IPS DF 19.7 (cell line): ENCODE results near the gene FOXRED1.
"Not testable (repeated sequence)": the region's sequence is repeated elsewhere in the genome, so short reads cannot be mapped to it uniquely, and the experiment has no call there.

Experiments used
- DNase-seq: peaks from one replicate; pipeline ENCODE4 v3.0.0-alpha.2; 2013; ENCODE audit warnings: low read depth, low spot score

Gene FOXRED1

DNA sequence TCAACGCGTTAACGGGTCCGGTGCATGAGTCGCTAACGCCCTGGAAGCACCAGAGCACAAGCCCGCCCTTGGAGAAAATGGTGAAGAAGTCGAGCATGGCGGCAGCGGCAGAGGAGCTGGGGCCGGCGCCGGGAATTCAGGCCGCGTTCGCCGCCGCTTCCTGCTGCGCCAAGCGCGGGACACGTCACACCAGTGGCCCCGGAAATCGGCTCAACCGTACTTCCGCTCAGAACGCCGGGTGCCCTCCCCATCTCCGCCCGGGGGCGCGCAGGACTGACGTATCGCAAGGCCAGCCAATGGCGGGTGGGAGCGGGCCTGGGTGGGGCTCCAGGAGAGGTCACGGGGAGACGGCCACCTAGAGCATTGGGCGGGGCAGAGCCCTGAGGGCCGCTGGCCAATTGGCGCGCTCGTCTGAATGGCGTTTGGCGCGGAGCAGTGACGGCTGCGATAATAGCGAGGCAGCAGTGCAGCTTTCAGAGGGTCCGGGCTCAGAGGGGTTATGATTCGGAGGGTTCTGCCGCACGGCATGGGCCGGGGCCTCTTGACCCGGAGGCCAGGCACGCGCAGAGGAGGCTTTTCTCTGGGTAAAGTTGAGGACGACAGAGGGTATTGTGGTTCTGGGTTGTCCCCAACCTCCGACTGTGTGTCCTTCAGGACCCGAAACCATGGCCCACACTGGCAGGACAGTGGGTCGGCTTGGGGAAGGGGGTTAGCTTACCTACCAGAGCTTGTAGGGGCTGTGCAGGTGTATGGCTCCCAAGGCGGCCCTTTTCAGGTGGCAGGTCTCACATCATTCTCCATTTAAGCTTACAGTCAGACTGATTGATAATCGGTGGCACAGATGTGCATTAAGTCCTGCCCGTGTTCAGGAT lies at the start of gene FOXRED1, which contains the start of gene SRPRA:
Gene FOXRED1, plus strand, starts transcription at position 447 of the 872 bp plus-strand sequence. Its CDS starts 53 bp downstream, at position 500.
Gene SRPRA, minus strand, starts transcription at position 188 of the 872 bp plus-strand sequence. Its CDS starts 91 bp downstream, at position 97.
- peak; percentile 88 for DNase-seq

DNA sequence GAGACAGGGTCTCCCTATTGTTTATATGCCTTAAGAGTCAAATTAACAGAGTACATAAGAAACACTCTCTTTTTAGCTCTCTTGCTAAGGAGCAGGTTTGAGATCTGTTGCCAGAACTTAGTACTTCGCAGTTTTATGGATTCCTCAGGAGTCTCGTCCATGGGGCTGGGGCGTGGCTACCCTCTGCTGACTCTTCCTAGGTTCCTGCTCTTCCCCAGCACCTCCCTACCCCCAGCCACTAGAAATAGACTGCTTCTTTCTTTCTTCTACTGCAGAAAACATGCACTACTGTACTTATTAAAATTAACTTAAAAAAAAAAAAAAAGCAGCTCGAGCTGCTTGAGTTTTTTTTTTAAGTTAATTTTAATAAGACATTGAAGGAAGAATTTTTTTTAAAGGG lies 49.4 kb upstream of the FOXRED1 start:
- no peak for DNase-seq

DNA sequence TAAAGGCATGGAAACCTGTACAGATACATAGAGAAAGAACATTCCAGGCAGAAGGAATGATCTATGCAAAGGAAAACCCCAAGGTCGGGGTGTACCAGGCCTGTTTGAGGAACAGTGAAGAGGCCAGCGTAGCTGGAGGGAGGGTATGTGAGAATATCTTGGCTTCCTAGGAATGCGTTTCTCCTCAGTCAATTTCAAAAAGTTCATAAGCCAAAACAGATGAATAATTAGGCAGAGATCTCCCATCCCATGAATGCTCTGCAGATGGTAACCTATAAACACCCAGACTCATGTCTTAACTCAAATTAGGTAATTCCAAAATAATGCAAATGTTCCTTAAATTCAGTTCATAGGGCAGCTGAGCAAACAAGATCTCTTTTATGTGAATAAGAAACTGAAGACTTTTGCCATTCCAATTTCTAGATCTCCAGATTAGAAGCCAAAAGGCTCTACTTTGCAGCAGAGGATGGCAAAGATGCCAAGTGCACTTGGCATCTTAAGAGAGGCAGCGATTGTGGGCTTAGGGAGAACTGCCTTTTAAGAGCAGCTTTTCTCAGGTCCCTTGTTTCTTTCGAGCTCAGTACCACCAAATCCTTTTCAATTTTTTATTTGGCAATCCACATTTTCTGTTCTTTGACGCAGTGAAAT lies 44.2 kb upstream of the FOXRED1 start:
- DNase-seq: no peak

GRCh38 chr11:126225295-126225665 lies 43.7 kb upstream of the FOXRED1 start:
- DNase-seq: no peak

DNA sequence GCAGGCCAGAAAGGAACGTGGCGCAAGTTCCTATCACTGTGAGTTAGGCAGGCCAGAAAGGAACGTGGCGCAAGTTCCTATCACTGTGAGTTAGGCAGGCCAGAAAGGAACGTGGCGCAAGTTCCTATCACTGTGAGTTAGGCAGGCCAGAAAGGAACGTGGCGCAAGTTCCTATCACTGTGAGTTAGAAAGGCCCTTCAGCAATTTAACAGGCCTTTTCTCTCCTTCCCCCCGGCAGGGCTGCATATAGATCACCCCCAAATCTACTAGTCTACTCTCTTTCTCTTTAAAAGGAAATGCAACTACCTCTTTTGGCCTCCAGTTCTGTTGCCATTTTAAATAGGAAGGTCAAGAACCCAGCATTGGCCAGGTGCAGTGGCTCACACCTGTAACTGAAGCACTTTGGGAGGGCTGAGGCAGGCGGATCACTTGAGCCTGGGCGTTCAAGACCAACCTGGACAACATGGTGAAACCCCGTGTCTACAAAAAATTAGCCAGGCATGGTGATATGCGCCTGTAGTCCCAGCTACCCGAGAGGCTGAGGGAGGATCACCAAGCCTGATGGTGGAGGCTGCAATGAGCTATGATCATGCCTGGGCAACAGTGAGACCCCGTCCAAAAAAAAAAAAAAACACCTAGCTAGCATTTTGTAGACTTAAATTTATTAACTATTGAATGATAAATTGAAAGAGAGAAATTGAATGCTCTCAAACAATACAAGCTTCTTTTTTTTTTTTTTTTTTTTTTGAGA lies 42.4 kb upstream of the FOXRED1 start:
- no peak for DNase-seq

- DNase-seq: no peak
Measured at GRCh38 chr11:126229858-126230540, 39.0 kb upstream of the FOXRED1 start.

DNA sequence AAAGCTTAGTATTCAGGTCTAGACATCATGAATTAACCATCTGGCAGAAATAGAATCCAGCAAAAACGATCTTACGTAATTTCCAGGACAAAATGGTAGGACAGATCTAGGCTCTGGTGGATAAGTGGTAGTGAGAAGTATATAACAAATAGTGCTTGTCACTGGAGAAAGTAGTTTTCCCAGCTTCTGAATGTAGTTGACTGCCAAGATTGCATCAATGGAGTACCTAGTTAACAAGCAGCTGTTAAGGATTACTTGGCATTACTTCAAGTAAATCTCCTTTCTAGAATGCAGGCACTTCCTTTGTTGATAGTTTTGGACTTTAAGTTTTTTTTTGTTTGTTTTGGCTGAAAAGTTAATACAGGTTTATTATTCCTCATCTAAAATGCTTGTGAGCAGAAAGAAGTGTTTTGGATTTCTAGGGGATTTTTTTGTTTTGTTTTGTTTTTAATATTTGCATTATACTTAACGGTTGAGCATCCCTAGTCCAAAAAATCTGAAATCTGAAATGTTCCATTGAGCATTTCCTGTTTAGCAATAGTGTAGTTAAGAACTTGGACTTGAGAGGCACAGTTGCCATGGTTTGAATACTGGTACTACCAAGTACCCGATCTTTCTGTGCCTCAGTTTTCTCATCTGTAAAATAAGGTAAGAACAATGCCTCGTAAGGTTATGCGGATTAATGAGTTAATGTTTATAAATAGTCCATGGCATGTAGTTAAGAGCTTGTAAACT lies 37.1 kb upstream of the FOXRED1 start:
- DNase-seq: no peak

DNA sequence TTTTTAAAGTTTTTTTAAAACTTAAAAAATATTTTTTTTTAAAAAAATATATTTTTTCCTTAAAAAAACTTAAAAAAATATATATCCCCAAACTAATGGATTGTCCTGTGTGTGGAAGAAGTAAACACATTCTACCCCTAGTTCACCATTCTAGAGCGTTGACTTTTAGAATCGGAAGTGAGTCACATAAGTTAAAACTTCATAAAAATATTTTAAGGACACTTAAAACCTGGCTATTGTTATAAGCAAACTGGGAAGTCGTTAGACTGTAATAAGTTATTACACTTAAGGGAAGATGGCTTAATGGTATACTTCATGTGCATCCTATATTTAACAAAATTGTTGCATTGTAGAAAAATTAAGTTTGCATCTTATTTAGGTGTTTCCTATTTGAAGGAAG lies 36.3 kb upstream of the FOXRED1 start:
- no peak for DNase-seq

GRCh38 chr11:126233391-126233790 lies 35.6 kb upstream of the FOXRED1 start:
- no peak for DNase-seq

DNA sequence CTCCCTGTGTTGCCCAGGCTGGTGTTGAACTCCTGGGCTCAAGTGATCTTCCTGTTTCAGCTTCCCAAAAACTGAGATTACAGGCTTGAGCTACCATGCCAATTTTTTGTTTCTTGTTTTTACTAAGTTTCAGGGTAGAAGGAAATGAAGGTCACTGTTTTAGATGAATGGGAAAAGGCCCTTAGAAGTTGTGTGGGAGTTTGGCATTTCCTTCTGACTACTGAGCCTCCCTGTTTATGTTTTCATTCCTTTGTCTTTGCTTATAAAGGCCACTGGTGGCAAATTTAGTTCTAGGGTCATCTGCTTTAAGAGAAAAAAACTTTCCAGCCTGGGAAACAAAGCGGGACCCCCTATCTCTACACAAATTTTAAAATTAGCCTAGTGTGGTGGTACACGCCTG lies 22.3 kb upstream of the FOXRED1 start:
- no peak for DNase-seq

DNA sequence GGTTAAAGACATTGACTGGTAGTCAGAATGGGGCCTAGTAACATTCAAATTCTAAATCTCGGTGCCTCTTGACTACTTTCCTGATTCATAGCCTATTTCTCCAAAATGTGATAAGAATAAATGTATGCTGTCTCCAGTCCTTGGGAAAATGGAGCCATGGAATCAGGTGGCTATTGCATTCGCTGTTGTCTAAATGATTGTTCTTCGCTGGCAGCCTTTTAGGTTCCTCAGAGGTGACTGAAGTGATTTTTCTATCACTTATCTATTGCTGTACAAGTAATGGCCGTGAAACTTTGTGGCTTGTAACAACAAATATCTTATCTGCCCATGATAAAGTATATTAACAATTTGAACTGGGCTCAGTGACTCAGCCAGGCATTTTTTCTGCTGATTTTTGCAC lies 15.7 kb upstream of the FOXRED1 start:
- no peak for DNase-seq

GRCh38 chr11:126254819-126255218 lies 14.1 kb upstream of the FOXRED1 start:
- no peak for DNase-seq

GRCh38 chr11:126255507-126255906 lies 13.4 kb upstream of the FOXRED1 start:
- DNase-seq: not testable (repeated sequence)

DNA sequence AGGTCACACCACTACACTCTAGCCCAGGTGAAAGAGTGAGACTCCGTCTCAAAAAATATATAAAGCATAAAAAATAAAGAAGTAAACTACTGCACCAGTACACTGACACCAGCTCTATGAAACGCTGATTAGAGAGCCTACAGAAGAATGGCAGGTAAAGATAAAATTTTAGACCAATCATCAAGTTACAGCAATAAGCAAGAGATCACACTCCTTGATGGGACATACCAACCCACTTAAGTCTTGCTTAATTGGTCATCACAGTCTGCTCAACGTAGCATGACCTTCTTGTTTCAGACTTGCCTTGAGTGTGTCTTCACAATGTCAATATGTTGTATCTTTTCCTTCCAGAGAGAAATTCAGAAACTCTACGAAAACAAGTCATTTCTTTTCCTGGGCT lies 12.7 kb upstream of the FOXRED1 start:
- DNase-seq: no peak

DNA sequence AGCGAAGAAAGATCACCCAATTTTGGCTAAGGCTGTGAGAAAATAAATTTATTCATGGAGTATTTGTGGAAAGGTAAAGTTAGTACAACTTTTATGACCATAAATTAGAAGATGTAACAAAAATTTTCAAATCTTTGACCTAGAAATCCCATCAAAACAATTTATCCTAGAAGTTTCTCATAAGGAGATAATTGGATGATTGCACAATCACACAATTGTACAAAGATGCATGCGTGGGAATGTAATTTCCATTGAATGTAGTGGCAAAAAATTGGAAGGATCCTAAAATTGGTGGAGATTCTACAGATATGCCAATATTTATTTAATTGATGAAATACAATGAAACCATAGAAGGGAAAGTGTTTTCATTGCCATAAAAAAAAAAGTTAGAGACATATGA lies 11.8 kb upstream of the FOXRED1 start:
- no peak for DNase-seq

DNA sequence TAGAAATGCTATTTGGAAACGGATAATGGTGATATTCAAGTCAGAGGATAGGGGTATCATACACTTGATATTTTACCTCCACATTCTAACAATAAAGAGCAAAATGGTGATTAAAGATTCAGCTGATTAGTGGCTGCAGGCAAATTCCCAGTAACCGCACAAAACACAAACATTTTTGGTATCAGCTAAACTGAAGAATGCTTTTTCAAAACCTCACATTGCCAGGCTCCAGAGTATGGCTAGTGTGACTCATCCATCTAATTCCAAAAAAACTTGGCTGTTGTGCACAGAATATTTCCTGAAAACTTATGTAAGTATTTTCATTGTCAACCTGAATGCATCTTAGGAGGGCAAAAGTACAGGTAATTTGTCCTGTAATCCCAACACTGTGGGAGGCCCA lies 11.2 kb upstream of the FOXRED1 start:
- no peak for DNase-seq

- no peak for DNase-seq
Measured at GRCh38 chr11:126262216-126262615, 6.7 kb upstream of the FOXRED1 start.

- no peak for DNase-seq
Measured at GRCh38 chr11:126263489-126263888, 5.5 kb upstream of the FOXRED1 start.

- no peak for DNase-seq
Measured at GRCh38 chr11:126265811-126266210, 3.1 kb upstream of the FOXRED1 start.

- no peak for DNase-seq
Measured at GRCh38 chr11:126267650-126268049, 1.3 kb upstream of the FOXRED1 start.

DNA sequence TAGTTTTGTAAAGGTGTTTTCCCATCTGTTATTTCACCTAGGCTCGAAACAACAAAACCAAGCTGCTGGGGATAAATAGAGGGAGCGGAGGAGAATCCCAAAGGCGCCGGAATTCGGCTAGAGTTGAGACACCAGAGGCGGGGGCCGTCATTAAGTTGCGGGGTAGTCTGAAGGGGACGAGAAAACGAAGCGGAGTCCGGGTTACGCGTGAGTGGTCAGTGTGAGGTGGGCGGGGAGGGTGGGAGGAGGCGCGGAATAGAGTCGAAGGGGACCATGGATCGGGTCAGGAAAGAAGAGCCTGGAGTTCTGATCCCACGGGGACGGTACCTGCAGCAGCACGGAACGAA lies 620 bp upstream of the FOXRED1 start:
- DNase-seq: no peak
